Erythroblast (primary cell): ENCODE data around the gene PES1.

ENCODE experiments used
- GATA1 ChIP-seq: IDR thresholded peaks from 2 replicates; pipeline ENCODE4 v1.6.1; 2011; ENCODE audit warnings: low read depth, mild to moderate bottlenecking, control low read depth, low read length, moderate library complexity
- POLR2A ChIP-seq: IDR thresholded peaks from 2 replicates; pipeline ENCODE4 v1.6.1; 2011; ENCODE audit warnings: mild to moderate bottlenecking, low read length

DNA sequence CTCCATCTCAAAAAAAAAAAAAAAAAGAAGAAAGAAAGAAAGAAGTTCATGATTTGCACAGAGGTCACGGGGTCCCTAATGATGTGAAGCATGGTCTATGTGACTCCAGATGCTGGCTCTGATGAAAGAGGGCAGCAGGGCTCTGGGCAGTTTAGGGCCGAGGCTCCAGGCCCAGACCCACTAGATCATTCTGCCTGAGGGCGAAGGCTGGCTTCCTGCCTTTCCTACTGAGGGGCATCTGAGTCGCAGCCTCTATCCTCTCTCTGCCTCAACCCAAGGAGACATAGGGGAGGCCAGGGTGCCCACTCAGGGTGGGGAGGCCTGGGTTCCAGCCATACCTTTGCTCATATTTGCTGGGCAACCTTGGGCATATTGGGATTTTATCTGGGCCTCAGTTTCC, 48.7 kb upstream of the PES1 start:
- TF ChIP-seq GATA1 (no peak), POLR2A (no peak)
